ENCODE results near the gene C14orf180. TPM values are rescaled to one million over a fixed set of nuclear protein-coding genes. Genes with fewer than 3 reads are reported as not detected.

The C14orf180 gene
- total and polyA plus RNA-seq, 2 of the 8 experiments (the other 6 are each of a cell fraction or from before 2014, with no cell fraction given): not detected

DNA sequence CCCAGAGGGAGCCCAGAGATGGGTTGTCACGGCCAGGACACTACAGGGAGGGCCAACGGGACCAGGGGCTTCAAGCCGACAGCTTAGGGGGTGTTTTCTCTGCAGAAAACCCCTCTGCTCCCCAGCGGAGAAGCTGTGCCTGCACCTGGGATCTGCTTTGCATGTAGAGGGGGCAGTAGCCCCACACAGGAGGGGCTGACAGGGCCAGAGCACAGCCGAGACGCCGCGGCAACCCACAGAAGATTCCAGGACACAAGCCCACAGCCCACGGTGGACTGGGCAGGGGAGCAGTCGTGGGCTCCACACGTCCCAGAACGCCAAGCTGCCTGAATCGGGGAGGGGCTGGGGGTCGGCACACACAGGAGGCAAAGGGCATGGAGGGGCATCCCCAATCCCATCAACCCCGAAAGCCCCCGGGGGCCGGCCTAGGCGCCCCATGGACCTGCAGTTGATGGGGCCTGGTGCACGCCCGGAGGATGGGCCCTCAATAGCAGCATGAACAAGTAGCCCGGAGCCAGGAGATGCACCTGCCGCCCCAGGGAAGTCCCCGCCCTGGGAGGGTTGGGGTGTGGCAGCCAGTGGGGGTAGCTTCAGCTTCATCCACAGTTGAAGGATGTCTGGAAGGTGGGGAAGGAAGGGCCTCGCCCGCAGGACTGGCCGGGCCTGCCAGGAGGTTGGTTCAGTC, 55.5 kb downstream of the C14orf180 start:
- no peaks in the 10 kb centered on the region for H3K36me3 ChIP-seq (ENCODE audit: control insufficient read depth in 2 of 4, insufficient read depth in 4 of 4, low read length in 3 of 4)
- no peak overlapping the region for H3K56ac ChIP-seq (replicated peaks; ENCODE audit: insufficient read length, low read depth, low read length)
- no peak overlapping the region for H3K4me3 ChIP-seq (ENCODE audit: extremely low read depth in 1 of 4, insufficient read depth in 2 of 4, low read depth in 3 of 4, low read length in 4 of 4)
- H3K14ac ChIP-seq (ENCODE audit: insufficient read length): no peak overlapping the region
- no peak overlapping the region for H4K91ac ChIP-seq (replicated peaks; ENCODE audit: insufficient read length, low read length)
- H4K8ac ChIP-seq (ENCODE audit: extremely low read depth, insufficient read depth, low read length): no peak overlapping the region
- no peaks in the 10 kb centered on the region for H3K9me3 ChIP-seq (ENCODE audit: insufficient read depth in 2 of 2, low read depth in 1 of 2, low read length in 1 of 2)
- no peak overlapping the region for H2BK20ac ChIP-seq (ENCODE audit: low read length)
- no peak for FAIRE-seq
- POLR2A ChIA-PET (ENCODE audit: partially characterized antibody): no interaction called here
- no peaks in the 10 kb centered on the region for H3K27me3 ChIP-seq (replicated peaks in 1 of 4; ENCODE audit: control insufficient read depth in 3 of 4, extremely low read depth in 1 of 4, insufficient read depth in 3 of 4, low read length in 3 of 4)
- H2AFZ ChIP-seq (ENCODE audit: low read length): no peak overlapping the region
- DNase-seq (ENCODE audit: low read depth in 1 of 2, low spot score in 2 of 2): no peak
- no peak overlapping the region for H3K23ac ChIP-seq (ENCODE audit: insufficient read length)
- H4K20me1 ChIP-seq (replicated peaks in 1 of 2; ENCODE audit: control insufficient read depth in 1 of 2, insufficient read depth in 2 of 2, low read length in 2 of 2): no peaks in the 10 kb centered on the region
- H3K9ac ChIP-seq (replicated peaks in 1 of 4; ENCODE audit: extremely low read depth in 1 of 4, low read depth in 3 of 4, low read length in 3 of 4): no peak overlapping the region
- no peak overlapping the region for H3K18ac ChIP-seq (ENCODE audit: extremely low read depth, low read length)
- no peaks in the 10 kb centered on the region for H3K4me1 ChIP-seq (replicated peaks in 1 of 4; ENCODE audit: control insufficient read depth in 3 of 4, insufficient read depth in 4 of 4, low read length in 3 of 4)
- no peak overlapping the region for H2BK5ac ChIP-seq (ENCODE audit: low read depth, low read length)
- WGBS, 2 experiments (ENCODE audit: extremely low coverage in 1 of 2, insufficient coverage in 1 of 2, insufficient read length in 1 of 2, insufficient replicate concordance in 2 of 2, low coverage in 1 of 2, low lambda C conversion rate in 2 of 2, missing lambda C conversion rate in 1 of 2): 90% methylated on average over 22 of the region's 26 CpGs; no CpG with 5 or more reads in 1 of the 2 experiments
- no peak overlapping the region for H2BK15ac ChIP-seq (ENCODE audit: low read length)
- CTCF ChIA-PET (ENCODE audit: partially characterized antibody): interaction anchor here (1.2 to 1.4 kb wide), 2 partner anchors 18 to 57 kb away, joined by 3 read pairs; no protein-coding TSS in a partner anchor
- H4K5ac ChIP-seq (ENCODE audit: insufficient read length, low read depth, low read length): no peak overlapping the region
- H2AK5ac ChIP-seq (ENCODE audit: low read depth, low read length): no peak overlapping the region
- no peak overlapping the region for H2BK12ac ChIP-seq (ENCODE audit: low read depth, low read length)
- H3K23me2 ChIP-seq (ENCODE audit: low read depth, low read length): no peaks in the 10 kb centered on the region
- no peaks in the 10 kb centered on the region for H3K79me1 ChIP-seq (ENCODE audit: low read depth, low read length)
- no peak overlapping the region for H3K27ac ChIP-seq (ENCODE audit: low read depth, low read length)
- H2BK120ac ChIP-seq (replicated peaks; ENCODE audit: low read depth, low read length): no peak overlapping the region
- no peak overlapping the region for H3K4me2 ChIP-seq (ENCODE audit: insufficient read depth in 1 of 2, low read depth in 2 of 2, low read length in 2 of 2)
- no peak overlapping the region for H3K4ac ChIP-seq (replicated peaks; ENCODE audit: insufficient read length, low read depth, low read length)
- H3K79me2 ChIP-seq (ENCODE audit: control insufficient read depth in 1 of 2, insufficient read depth in 2 of 2, low read length in 2 of 2): no peaks in the 10 kb centered on the region
- TF ChIP-seq YY1 (IDR thresholded peaks at IDR 0.05; ENCODE audit: low read depth, low read length): no peak
- TF ChIP-seq EP300 (IDR thresholded peaks at IDR 0.05; ENCODE audit: borderline replicate concordance in 1 of 2, low read depth in 2 of 2, low read length in 2 of 2): no peak
- no peak for TF ChIP-seq NRF1 (IDR thresholded peaks at IDR 0.05; ENCODE audit: low read depth, low read length)
- TF ChIP-seq BACH1 (IDR thresholded peaks at IDR 0.05; ENCODE audit: low read length): no peak
- TF ChIP-seq SIRT6 (IDR thresholded peaks at IDR 0.05; ENCODE audit: low read length): no peak
- TF ChIP-seq ASH2L (IDR thresholded peaks at IDR 0.05; ENCODE audit: low read length): no peak
- no peak for TF ChIP-seq MAFK (IDR thresholded peaks at IDR 0.05; ENCODE audit: low read depth, low read length)
- no peak for TF ChIP-seq EGR1 (IDR thresholded peaks at IDR 0.05; ENCODE audit: borderline replicate concordance, low read depth, low read length)
- no peak for TF ChIP-seq KDM5A (IDR thresholded peaks at IDR 0.05; ENCODE audit: low read length)
- TF ChIP-seq, protein P1, sequence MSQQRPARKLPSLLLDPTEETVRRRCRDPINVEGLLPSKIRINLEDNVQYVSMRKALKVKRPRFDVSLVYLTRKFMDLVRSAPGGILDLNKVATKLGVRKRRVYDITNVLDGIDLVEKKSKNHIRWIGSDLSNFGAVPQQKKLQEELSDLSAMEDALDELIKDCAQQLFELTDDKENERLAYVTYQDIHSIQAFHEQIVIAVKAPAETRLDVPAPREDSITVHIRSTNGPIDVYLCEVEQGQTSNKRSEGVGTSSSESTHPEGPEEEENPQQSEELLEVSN (IDR thresholded peaks at IDR 0.05): no peak
- TF ChIP-seq SP1 (IDR thresholded peaks at IDR 0.05; ENCODE audit: low read depth, low read length): no peak
- TF ChIP-seq, protein P2, sequence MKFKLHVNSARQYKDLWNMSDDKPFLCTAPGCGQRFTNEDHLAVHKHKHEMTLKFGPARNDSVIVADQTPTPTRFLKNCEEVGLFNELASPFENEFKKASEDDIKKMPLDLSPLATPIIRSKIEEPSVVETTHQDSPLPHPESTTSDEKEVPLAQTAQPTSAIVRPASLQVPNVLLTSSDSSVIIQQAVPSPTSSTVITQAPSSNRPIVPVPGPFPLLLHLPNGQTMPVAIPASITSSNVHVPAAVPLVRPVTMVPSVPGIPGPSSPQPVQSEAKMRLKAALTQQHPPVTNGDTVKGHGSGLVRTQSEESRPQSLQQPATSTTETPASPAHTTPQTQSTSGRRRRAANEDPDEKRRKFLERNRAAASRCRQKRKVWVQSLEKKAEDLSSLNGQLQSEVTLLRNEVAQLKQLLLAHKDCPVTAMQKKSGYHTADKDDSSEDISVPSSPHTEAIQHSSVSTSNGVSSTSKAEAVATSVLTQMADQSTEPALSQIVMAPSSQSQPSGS (IDR thresholded peaks at IDR 0.05; ENCODE audit: low read length): no peak
